ENCODE measurements around the gene ERMP1.
A peak's percentile ranks its signal among the peaks of the same experiment; 100 is the strongest.
"Not testable (repeated sequence)": the region's sequence is repeated elsewhere in the genome, so short reads cannot be mapped to it uniquely, and the experiment has no call there.

Gene ERMP1

GRCh38 chr9:5832538-5833529 lies at the start of gene ERMP1:
ERMP1 (minus strand) TSS chr9:5833117; CDS start chr9:5833027, 90 bp downstream.
- DNase-seq, result peak; percentile 92

GRCh38 chr9:5882244-5883012 lies 49.5 kb upstream of the ERMP1 start:
- DNase-seq, result not testable (repeated sequence)

GRCh38 chr9:5879419-5880181 lies 46.7 kb upstream of the ERMP1 start:
- DNase-seq, result no peak

GRCh38 chr9:5876711-5877110 lies 43.8 kb upstream of the ERMP1 start:
- DNase-seq, result no peak

GRCh38 chr9:5876026-5876425 lies 43.1 kb upstream of the ERMP1 start:
- DNase-seq, result no peak

- DNase-seq, result no peak
Measured at GRCh38 chr9:5874048-5874447, 41.1 kb upstream of the ERMP1 start.

GRCh38 chr9:5873439-5873838 lies 40.5 kb upstream of the ERMP1 start:
- no peak for DNase-seq

GRCh38 chr9:5872511-5872910 lies 39.6 kb upstream of the ERMP1 start:
- DNase-seq, result no peak

GRCh38 chr9:5871785-5872184 lies 38.9 kb upstream of the ERMP1 start:
- no peak for DNase-seq

GRCh38 chr9:5870691-5871090 lies 37.8 kb upstream of the ERMP1 start:
- DNase-seq, result no peak

- DNase-seq, result no peak
Measured at GRCh38 chr9:5870020-5870339, 37.1 kb upstream of the ERMP1 start.

GRCh38 chr9:5869315-5870019 lies 36.5 kb upstream of the ERMP1 start:
- peak; percentile 15 for DNase-seq

- no peak for DNase-seq
Measured at GRCh38 chr9:5868235-5868634, 35.3 kb upstream of the ERMP1 start.

GRCh38 chr9:5866685-5867084 lies 33.8 kb upstream of the ERMP1 start:
- DNase-seq, result no peak

- no peak for DNase-seq
Measured at GRCh38 chr9:5866272-5866671, 33.4 kb upstream of the ERMP1 start.

GRCh38 chr9:5864446-5864845 lies 31.5 kb upstream of the ERMP1 start:
- no peak for DNase-seq

- DNase-seq, result no peak
Measured at GRCh38 chr9:5863092-5863746, 30.3 kb upstream of the ERMP1 start.

GRCh38 chr9:5858833-5859232 lies 25.9 kb upstream of the ERMP1 start:
- DNase-seq, result no peak

- no peak for DNase-seq
Measured at GRCh38 chr9:5857928-5858327, 25.0 kb upstream of the ERMP1 start.

- no peak for DNase-seq
Measured at GRCh38 chr9:5854063-5854790, 21.3 kb upstream of the ERMP1 start.

- DNase-seq, result no peak
Measured at GRCh38 chr9:5853617-5854016, 20.7 kb upstream of the ERMP1 start.

Measured in stimulated activated CD4-positive, alpha-beta T cell treated with anti-CD3 and anti-CD28 coated beads, Interleukin-4, amount 100 ng/mL, for 1 hour (primary cell).